HepG2 (cell line): ENCODE data around the gene RGS19. TPM values are rescaled to one million over a fixed set of nuclear protein-coding genes. Genes with fewer than 3 reads are reported as not detected.
A peak's percentile ranks its signal among the peaks of the same experiment; 100 is the strongest.

Experiments used
- ASH2L ChIP-seq: fragments of 300-600, 200-600 bp; sonication (generic); IDR thresholded peaks from 2 replicates; pipeline ENCODE4 v1.7.0; 2017; ENCODE audit warnings: low read depth, mild to moderate bottlenecking, moderate library complexity, mixed read lengths, low read length; ENCODE audit not compliant: insufficient read length
- CREBL2 ChIP-seq: sonication (generic); formaldehyde crosslinking; IDR thresholded peaks from 2 replicates; pipeline ENCODE4 v1.8.1; 2023; ENCODE audit warnings: missing genetic modification reagents, mild to moderate bottlenecking, borderline replicate concordance
- ELF3 ChIP-seq: IDR thresholded peaks from 2 replicates; pipeline ENCODE4 v1.6.1; 2016; ENCODE audit warnings: missing genetic modification reagents, missing compliant biosample characterization
- MBNL3 ChIP-seq: fragments of 250-450 bp; sonication (Bioruptor Pico); conservative IDR thresholded peaks from 2 replicates; pipeline ENCODE4 v1.8.0; 2022; ENCODE audit warnings: mild to moderate bottlenecking, inconsistent platforms
- NR1H2 ChIP-seq: sonication (generic); formaldehyde crosslinking; IDR thresholded peaks from 2 replicates; pipeline ENCODE4 v1.8.1; 2022; ENCODE audit warnings: low read depth, missing genetic modification reagents, borderline replicate concordance
- RAD21 ChIP-seq: fragments of 450-650 bp; formaldehyde crosslinking; IDR thresholded peaks from 2 replicates; pipeline ENCODE4 v1.5.0; 2020; ENCODE audit warnings: mild to moderate bottlenecking
- SUZ12 ChIP-seq: fragments of 150-350 bp; IDR thresholded peaks from 2 replicates; pipeline ENCODE4 v1.6.1; 2014; ENCODE audit warnings: low read depth, low read length
- ZFP1 ChIP-seq: IDR thresholded peaks from 2 replicates; pipeline ENCODE4 v1.6.1; 2016
- ZFY ChIP-seq: sonication (generic); formaldehyde crosslinking; IDR thresholded peaks from 2 replicates; pipeline ENCODE4 v1.4.0; 2020; ENCODE audit warnings: missing genetic modification reagents
- ZMYM4 ChIP-seq: sonication (generic); formaldehyde crosslinking; IDR thresholded peaks from 2 replicates; pipeline ENCODE4 v1.8.1; 2023; ENCODE audit warnings: mild to moderate bottlenecking, missing genetic modification reagents
- ZNF660 ChIP-seq: sonication (generic); formaldehyde crosslinking; IDR thresholded peaks from 2 replicates; pipeline ENCODE4 v1.5.1; 2020; ENCODE audit warnings: mild to moderate bottlenecking, low read depth, missing genetic modification reagents, borderline replicate concordance
- ZNF737 ChIP-seq: sonication (generic); formaldehyde crosslinking; IDR thresholded peaks from 2 replicates; pipeline ENCODE4 v1.5.0; 2020; ENCODE audit warnings: missing genetic modification reagents, mild to moderate bottlenecking, borderline replicate concordance
- ZNF75D ChIP-seq: sonication (generic); formaldehyde crosslinking; IDR thresholded peaks from 2 replicates; pipeline ENCODE4 v1.8.1; 2023; ENCODE audit warnings: missing genetic modification reagents, mild to moderate bottlenecking, borderline replicate concordance
- polyA plus RNA-seq, 8 experiments: library from polyadenylated mRNA; depleted of rRNA in 3 of 8; stranded (reverse) in 7 of 8; unstranded in 1 of 8; fragments of >200 nt; fragmentation: Illumina TruSeq in 4 of 8; extraction: Trizol in 4 of 8; gene quantifications; 2 replicates each; pipeline versions ENCODE4 v1.2.1 to v1.2.3, GENCODE V29; 2011 to 2016; ENCODE audit warnings: low read depth in 4 of 8, missing spikeins in 1 of 8, mixed read lengths in 1 of 8; ENCODE audit not compliant: insufficient read depth in 1 of 8
- total RNA-seq, 5 experiments: library from RNA; depleted of rRNA; stranded (reverse); fragments of >200 nt; fragmentation: Illumina TruSeq; extraction: Trizol; gene quantifications; 2 replicates each; pipeline ENCODE4 v1.2.3, GENCODE V29; 2016; ENCODE audit warnings: low read depth in 1 of 5
- TF ChIP-seq, protein P1 (sequence below): sonication (generic); formaldehyde crosslinking; IDR thresholded peaks from 2 replicates; pipeline ENCODE4 v1.9.0; 2021; ENCODE audit warnings: mild to moderate bottlenecking, missing genetic modification reagents
- TF ChIP-seq, protein P2 (sequence below): sonication (generic); formaldehyde crosslinking; IDR thresholded peaks from 2 replicates; pipeline ENCODE4 v1.5.1; 2020; ENCODE audit warnings: mild to moderate bottlenecking, missing genetic modification reagents, moderate library complexity
- TF ChIP-seq, protein P3 (sequence below): sonication (generic); formaldehyde crosslinking; IDR thresholded peaks from 2 replicates; pipeline ENCODE4 v1.4.0; 2020; ENCODE audit warnings: mild to moderate bottlenecking, missing genetic modification reagents

RGS19 gene
- total and polyA plus RNA-seq, 2 of the 13 experiments (the other 11 are each of a cell fraction or from before 2014, with no cell fraction given) = 10.7 to 11.9 TPM

DNA sequence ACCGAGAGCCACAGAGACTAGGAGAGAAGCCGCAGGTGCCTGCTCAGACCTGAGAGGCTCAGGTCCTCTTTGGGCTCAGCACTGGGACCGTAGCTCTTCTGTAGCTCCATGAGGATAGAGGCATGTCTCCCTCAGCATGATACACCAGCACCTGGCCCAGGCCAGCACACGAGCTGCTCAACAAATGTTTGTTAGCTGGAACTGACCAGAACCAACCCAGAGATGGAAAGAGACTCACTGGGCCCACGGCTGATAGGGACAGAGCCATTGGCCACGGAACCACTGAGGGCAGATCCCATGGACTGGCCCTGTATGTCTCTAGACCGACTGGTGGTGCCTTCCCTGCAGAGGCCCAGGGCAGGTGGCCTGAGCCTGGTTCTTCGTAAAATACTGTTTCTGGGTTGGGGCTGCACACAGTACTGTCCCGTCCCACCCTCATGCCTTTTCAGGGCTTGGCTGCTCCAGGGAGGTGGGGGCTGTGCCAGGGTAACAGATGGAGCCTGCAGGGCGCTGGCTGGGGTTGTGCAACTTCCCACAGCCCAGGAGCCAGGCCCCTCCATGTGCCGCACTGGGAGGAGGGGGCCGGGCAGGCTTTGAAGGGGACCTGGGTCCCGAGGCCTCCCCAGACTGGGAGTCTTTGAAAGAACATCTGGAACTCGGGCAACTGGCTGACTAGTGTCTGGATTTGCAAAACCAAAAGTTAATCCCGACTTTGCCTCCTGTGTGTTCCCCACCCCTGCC, 38.1 kb downstream of the RGS19 start (continued):
- TF ChIP-seq, protein P1, sequence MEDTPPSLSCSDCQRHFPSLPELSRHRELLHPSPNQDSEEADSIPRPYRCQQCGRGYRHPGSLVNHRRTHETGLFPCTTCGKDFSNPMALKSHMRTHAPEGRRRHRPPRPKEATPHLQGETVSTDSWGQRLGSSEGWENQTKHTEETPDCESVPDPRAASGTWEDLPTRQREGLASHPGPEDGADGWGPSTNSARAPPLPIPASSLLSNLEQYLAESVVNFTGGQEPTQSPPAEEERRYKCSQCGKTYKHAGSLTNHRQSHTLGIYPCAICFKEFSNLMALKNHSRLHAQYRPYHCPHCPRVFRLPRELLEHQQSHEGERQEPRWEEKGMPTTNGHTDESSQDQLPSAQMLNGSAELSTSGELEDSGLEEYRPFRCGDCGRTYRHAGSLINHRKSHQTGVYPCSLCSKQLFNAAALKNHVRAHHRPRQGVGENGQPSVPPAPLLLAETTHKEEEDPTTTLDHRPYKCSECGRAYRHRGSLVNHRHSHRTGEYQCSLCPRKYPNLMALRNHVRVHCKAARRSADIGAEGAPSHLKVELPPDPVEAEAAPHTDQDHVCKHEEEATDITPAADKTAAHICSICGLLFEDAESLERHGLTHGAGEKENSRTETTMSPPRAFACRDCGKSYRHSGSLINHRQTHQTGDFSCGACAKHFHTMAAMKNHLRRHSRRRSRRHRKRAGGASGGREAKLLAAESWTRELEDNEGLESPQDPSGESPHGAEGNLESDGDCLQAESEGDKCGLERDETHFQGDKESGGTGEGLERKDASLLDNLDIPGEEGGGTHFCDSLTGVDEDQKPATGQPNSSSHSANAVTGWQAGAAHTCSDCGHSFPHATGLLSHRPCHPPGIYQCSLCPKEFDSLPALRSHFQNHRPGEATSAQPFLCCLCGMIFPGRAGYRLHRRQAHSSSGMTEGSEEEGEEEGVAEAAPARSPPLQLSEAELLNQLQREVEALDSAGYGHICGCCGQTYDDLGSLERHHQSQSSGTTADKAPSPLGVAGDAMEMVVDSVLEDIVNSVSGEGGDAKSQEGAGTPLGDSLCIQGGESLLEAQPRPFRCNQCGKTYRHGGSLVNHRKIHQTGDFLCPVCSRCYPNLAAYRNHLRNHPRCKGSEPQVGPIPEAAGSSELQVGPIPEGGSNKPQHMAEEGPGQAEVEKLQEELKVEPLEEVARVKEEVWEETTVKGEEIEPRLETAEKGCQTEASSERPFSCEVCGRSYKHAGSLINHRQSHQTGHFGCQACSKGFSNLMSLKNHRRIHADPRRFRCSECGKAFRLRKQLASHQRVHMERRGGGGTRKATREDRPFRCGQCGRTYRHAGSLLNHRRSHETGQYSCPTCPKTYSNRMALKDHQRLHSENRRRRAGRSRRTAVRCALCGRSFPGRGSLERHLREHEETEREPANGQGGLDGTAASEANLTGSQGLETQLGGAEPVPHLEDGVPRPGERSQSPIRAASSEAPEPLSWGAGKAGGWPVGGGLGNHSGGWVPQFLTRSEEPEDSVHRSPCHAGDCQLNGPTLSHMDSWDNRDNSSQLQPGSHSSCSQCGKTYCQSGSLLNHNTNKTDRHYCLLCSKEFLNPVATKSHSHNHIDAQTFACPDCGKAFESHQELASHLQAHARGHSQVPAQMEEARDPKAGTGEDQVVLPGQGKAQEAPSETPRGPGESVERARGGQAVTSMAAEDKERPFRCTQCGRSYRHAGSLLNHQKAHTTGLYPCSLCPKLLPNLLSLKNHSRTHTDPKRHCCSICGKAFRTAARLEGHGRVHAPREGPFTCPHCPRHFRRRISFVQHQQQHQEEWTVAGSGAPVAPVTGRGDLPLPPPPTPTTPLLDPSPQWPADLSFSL (CRISPR knock-in tag) = peak; percentile 54; the same call in 1 of the 2 replicates
- TF ChIP-seq ASH2L = no peak
- no peak for TF ChIP-seq NR1H2
- TF ChIP-seq RAD21 = peak; percentile 37; the same call in 1 of the 2 replicates
- TF ChIP-seq SUZ12 = no peak
- TF ChIP-seq ZNF660 (CRISPR knock-in tag) = no peak
- TF ChIP-seq, protein P2, sequence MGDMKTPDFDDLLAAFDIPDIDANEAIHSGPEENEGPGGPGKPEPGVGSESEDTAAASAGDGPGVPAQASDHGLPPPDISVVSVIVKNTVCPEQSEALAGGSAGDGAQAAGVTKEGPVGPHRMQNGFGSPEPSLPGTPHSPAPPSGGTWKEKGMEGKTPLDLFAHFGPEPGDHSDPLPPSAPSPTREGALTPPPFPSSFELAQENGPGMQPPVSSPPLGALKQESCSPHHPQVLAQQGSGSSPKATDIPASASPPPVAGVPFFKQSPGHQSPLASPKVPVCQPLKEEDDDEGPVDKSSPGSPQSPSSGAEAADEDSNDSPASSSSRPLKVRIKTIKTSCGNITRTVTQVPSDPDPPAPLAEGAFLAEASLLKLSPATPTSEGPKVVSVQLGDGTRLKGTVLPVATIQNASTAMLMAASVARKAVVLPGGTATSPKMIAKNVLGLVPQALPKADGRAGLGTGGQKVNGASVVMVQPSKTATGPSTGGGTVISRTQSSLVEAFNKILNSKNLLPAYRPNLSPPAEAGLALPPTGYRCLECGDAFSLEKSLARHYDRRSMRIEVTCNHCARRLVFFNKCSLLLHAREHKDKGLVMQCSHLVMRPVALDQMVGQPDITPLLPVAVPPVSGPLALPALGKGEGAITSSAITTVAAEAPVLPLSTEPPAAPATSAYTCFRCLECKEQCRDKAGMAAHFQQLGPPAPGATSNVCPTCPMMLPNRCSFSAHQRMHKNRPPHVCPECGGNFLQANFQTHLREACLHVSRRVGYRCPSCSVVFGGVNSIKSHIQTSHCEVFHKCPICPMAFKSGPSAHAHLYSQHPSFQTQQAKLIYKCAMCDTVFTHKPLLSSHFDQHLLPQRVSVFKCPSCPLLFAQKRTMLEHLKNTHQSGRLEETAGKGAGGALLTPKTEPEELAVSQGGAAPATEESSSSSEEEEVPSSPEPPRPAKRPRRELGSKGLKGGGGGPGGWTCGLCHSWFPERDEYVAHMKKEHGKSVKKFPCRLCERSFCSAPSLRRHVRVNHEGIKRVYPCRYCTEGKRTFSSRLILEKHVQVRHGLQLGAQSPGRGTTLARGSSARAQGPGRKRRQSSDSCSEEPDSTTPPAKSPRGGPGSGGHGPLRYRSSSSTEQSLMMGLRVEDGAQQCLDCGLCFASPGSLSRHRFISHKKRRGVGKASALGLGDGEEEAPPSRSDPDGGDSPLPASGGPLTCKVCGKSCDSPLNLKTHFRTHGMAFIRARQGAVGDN = peak; percentile 76
- TF ChIP-seq ZNF737 (CRISPR knock-in tag) = 0 out of 2 replicates have a peak, but pooled peaks have one; percentile 69
- TF ChIP-seq ZMYM4 (CRISPR knock-in tag) = 0 out of 2 replicates have a peak, but pooled peaks have one; percentile 49
- TF ChIP-seq ELF3 = no peak
- no peak for TF ChIP-seq MBNL3 (CRISPR knock-in tag)
- TF ChIP-seq ZNF75D (CRISPR knock-in tag) = no peak
- TF ChIP-seq ZFP1 (CRISPR knock-in tag) = no peak
- TF ChIP-seq ZFY = peak; percentile 69
- TF ChIP-seq, protein P3, sequence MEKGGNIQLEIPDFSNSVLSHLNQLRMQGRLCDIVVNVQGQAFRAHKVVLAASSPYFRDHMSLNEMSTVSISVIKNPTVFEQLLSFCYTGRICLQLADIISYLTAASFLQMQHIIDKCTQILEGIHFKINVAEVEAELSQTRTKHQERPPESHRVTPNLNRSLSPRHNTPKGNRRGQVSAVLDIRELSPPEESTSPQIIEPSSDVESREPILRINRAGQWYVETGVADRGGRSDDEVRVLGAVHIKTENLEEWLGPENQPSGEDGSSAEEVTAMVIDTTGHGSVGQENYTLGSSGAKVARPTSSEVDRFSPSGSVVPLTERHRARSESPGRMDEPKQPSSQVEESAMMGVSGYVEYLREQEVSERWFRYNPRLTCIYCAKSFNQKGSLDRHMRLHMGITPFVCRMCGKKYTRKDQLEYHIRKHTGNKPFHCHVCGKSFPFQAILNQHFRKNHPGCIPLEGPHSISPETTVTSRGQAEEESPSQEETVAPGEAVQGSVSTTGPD = no peak
- no peak; the same call in 1 of the 2 replicates for TF ChIP-seq CREBL2
